Esophagus muscularis mucosa (tissue), 4 donors: ENCODE measurements around the gene ABCC3. TPM values are rescaled to one million over a fixed set of nuclear protein-coding genes. Genes with fewer than 3 reads are reported as not detected.
"Not testable (repeated sequence)": the region's sequence is repeated elsewhere in the genome, so short reads cannot be mapped to it uniquely, and the experiment has no call there.

Experiments used
- DNase-seq: peaks from one replicate; pipeline ENCODE4 v3.0.0-alpha.2; 2017; ENCODE audit errors: extremely low spot score
- H3K27ac ChIP-seq, 4 donors: fragments of 200-600 bp; sonication (generic); replicated peaks in 1 of 4; 1 replicate in 3 of 4; 2 replicates in 1 of 4; pipeline ENCODE4 v1.5.1; 2016 to 2019; ENCODE audit warnings: mild to moderate bottlenecking in 1 of 4
- H3K27me3 ChIP-seq, 4 donors: fragments of 200-600 bp; sonication (generic); one replicate each; pipeline versions ENCODE4 v1.5.1 to v1.6.0; 2016 to 2019
- H3K36me3 ChIP-seq, 4 donors: fragments of 200-600 bp; sonication (generic); one replicate each; pipeline ENCODE4 v1.5.1; 2016 to 2019
- H3K4me1 ChIP-seq, 4 donors: fragments of 200-600 bp; sonication (generic); one replicate each; pipeline ENCODE4 v1.5.1; 2016 to 2019
- H3K4me3 ChIP-seq, 4 donors: fragments of 200-600 bp; sonication (generic); 1 replicate in 2 of 4; 2 replicates in 2 of 4; pipeline ENCODE4 v1.5.1; 2016 to 2019; ENCODE audit warnings: mild to moderate bottlenecking in 4 of 4, moderate library complexity in 1 of 4
- H3K9me3 ChIP-seq, 4 donors: fragments of 200-600 bp; sonication (generic); 1 replicate in 3 of 4; 2 replicates in 1 of 4; pipeline ENCODE4 v1.5.1; 2016 to 2019
- CTCF ChIP-seq, 3 experiments: fragments of 200-600 bp in 2 of 3; fragments of 450-650 bp in 1 of 3; sonication (generic) in 2 of 3; IDR thresholded peaks; one replicate each; pipeline ENCODE4 v1.5.1; 2017 to 2019; ENCODE audit warnings: antibody characterized with exemption in 3 of 3, mild to moderate bottlenecking in 2 of 3, moderate library complexity in 1 of 3
- EP300 ChIP-seq: sonication (generic); formaldehyde crosslinking; IDR thresholded peaks from one replicate; pipeline ENCODE4 v1.6.1; 2017; ENCODE audit warnings: antibody characterized with exemption
- POLR2A ChIP-seq: fragments of 450-650 bp; IDR thresholded peaks from one replicate; pipeline ENCODE4 v1.6.1; 2017; ENCODE audit warnings: antibody characterized with exemption, moderate library complexity, mild to moderate bottlenecking, low read depth
- POLR2AphosphoS5 ChIP-seq, 2 donors: sonication (generic); formaldehyde crosslinking; IDR thresholded peaks; one replicate each; pipeline ENCODE4 v1.6.1; 2017; ENCODE audit warnings: antibody characterized with exemption in 2 of 2
- WGBS: methylation state at CpG from one replicate; pipeline ENCODE4 v1.1.5; 2018; 5-methylcytosine and 5-hydroxymethylcytosine counted together
- intact Hi-C: fragments of 100-400 bp; cut with DNase I; formaldehyde crosslinking; loops from one replicate; pipeline ENCODE4 v1.15.1; 2023
- total RNA-seq, 4 donors: library from RNA; depleted of rRNA; stranded (reverse); fragments of >200 nt; gene quantifications; one replicate each; pipeline versions ENCODE4 v1.1.0 to v1.2.1, GENCODE V29; 2016

The ABCC3 gene
- total RNA-seq, 4 donors from 2014 or later = 0.50 to 2.9 (median 1.9) TPM

GRCh38 chr17:50677851-50678375 lies 43.2 kb downstream of the ABCC3 start:
- no peak for TF ChIP-seq POLR2AphosphoS5 (IDR thresholded peaks at IDR 0.05)
- TF ChIP-seq EP300 = no peak
- TF ChIP-seq POLR2A = no peak
- no peak for TF ChIP-seq CTCF (IDR thresholded peaks at IDR 0.05)
- intact Hi-C loops = no loop called here
- no peak for DNase-seq

GRCh38 chr17:50679008-50679544 lies 44.4 kb downstream of the ABCC3 start:
- Histone ChIP-seq H3K9me3 (no peaks in the 10 kb centered on the region), H3K4me1 (peaks cover 3 to 16% (median 14%) of the 10 kb centered on the region in 4 donors), H3K27ac (no peak overlapping the region), H3K4me3 (no peak overlapping the region), H3K36me3 (no peaks in the 10 kb centered on the region), H3K27me3 (no peaks in the 10 kb centered on the region)
- no peak for DNase-seq
- 92% methylated on average over 11 of the region's 11 CpGs for WGBS
- TF ChIP-seq EP300 (no peak), CTCF (IDR thresholded peaks at IDR 0.05) (no peak), POLR2A (no peak), POLR2AphosphoS5 (IDR thresholded peaks at IDR 0.05) (no peak)
- intact Hi-C loops = no loop called here

More at GRCh38 chr17:50677851-50678375, 43.2 kb downstream of the ABCC3 start:
- 92% methylated on average over 12 of the region's 12 CpGs for WGBS
- no peaks in the 10 kb centered on the region for H3K9me3 ChIP-seq
- H3K27me3 ChIP-seq = no peaks in the 10 kb centered on the region
- H3K4me1 ChIP-seq = peaks cover 3 to 16% (median 14%) of the 10 kb centered on the region in 4 donors
- H3K36me3 ChIP-seq = no peaks in the 10 kb centered on the region
- H3K27ac ChIP-seq = no peak overlapping the region
- H3K4me3 ChIP-seq = no peak overlapping the region

- intact Hi-C loops = loop anchor here (5.0 kb wide), 1 partner anchor 133 kb away; the partner anchor contains the start of gene SPATA20
- no peak overlapping the region for H3K4me3 ChIP-seq
- no peak for DNase-seq
- no peaks in the 10 kb centered on the region for H3K9me3 ChIP-seq
- no peaks in the 10 kb centered on the region for H3K27me3 ChIP-seq
- H3K4me1 ChIP-seq = peaks cover 3 to 16% (median 14%) of the 10 kb centered on the region in 4 donors
- no peaks in the 10 kb centered on the region for H3K36me3 ChIP-seq
- WGBS = 97% methylated on average over 5 of the region's 5 CpGs
- TF ChIP-seq CTCF (IDR thresholded peaks at IDR 0.05) (no peak), POLR2AphosphoS5 (IDR thresholded peaks at IDR 0.05) (no peak), POLR2A (no peak), EP300 (no peak)
- H3K27ac ChIP-seq = no peak overlapping the region
Measured at GRCh38 chr17:50680126-50680525, 45.4 kb downstream of the ABCC3 start.

- DNase-seq, H3K36me3 ChIP-seq, H3K27me3 ChIP-seq, H3K9me3 ChIP-seq: not testable (repeated sequence)
- H3K27ac ChIP-seq = peak overlapping the region in 2 of 4 donors; percentile 9 to 48
- intact Hi-C loops = loop anchor here (5.0 kb wide), 1 partner anchor 133 kb away; the partner anchor contains the start of gene SPATA20
- H3K4me1 ChIP-seq = peaks cover 3 to 18% (median 15%) of the 10 kb centered on the region in 4 donors
- WGBS = 73% methylated on average over 12 of the region's 12 CpGs
- peak overlapping the region in 2 of 4 donors; percentile 8 to 11 for H3K4me3 ChIP-seq
Measured at GRCh38 chr17:50680543-50681262, 46.0 kb downstream of the ABCC3 start.
